ENCODE data around the gene CLASP2. TPM values are rescaled to one million over a fixed set of nuclear protein-coding genes. Genes with fewer than 3 reads are reported as not detected.

The CLASP2 gene
- total RNA-seq, 4 donors from 2014 or later: 38.4 to 53.2 (median 43.1) TPM

DNA sequence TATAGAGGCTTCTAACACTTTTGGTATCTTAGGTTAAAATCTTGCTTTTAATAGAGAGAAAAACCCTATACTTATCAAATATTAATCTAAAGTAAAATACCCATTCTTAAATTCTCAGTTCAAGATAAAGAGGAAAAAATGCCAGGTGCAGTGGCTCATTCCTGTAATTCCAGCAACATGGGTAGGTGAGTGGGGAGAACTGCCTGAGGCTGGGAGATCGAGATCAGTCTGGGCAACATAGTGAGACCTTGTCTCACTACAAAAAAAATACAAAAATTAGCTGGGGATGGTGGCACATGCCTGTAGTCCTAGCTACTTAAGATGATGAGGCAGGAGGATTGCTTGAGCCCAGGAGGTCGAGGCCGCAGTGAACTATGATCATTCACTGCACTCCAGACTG lies 135.8 kb downstream of the CLASP2 start:
- Histone ChIP-seq H3K36me3 (peaks cover 11 to 73% (median 34%) of the 10 kb centered on the region in 4 donors), H3K27ac (replicated peaks in 1 of 4) (no peak overlapping the region), H3K4me1 (no peaks in the 10 kb centered on the region), H3K27me3 (no peaks in the 10 kb centered on the region), H3K4me3 (no peak overlapping the region), H3K9me3 (no peaks in the 10 kb centered on the region)
- TF ChIP-seq EP300 (IDR thresholded peaks at IDR 0.05) (no peak), POLR2AphosphoS5 (IDR thresholded peaks at IDR 0.05) (no peak), POLR2A (IDR thresholded peaks at IDR 0.05; ENCODE audit: low read depth) (no peak)
- TF ChIP-seq, protein P1, sequence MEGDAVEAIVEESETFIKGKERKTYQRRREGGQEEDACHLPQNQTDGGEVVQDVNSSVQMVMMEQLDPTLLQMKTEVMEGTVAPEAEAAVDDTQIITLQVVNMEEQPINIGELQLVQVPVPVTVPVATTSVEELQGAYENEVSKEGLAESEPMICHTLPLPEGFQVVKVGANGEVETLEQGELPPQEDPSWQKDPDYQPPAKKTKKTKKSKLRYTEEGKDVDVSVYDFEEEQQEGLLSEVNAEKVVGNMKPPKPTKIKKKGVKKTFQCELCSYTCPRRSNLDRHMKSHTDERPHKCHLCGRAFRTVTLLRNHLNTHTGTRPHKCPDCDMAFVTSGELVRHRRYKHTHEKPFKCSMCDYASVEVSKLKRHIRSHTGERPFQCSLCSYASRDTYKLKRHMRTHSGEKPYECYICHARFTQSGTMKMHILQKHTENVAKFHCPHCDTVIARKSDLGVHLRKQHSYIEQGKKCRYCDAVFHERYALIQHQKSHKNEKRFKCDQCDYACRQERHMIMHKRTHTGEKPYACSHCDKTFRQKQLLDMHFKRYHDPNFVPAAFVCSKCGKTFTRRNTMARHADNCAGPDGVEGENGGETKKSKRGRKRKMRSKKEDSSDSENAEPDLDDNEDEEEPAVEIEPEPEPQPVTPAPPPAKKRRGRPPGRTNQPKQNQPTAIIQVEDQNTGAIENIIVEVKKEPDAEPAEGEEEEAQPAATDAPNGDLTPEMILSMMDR (IDR thresholded peaks at IDR 0.05): no peak
- 87% methylated on average over 3 of the region's 3 CpGs for WGBS
- DNase-seq (ENCODE audit: extremely low spot score): no peak
- intact Hi-C loops (cut with DNase I): no loop called here

GRCh38 chr3:33581666-33582065 lies 136.4 kb downstream of the CLASP2 start:
- DNase-seq (ENCODE audit: extremely low spot score): no peak
- Histone ChIP-seq H3K4me3 (no peak overlapping the region), H3K27me3 (no peaks in the 10 kb centered on the region), H3K27ac (replicated peaks in 1 of 4) (no peak overlapping the region), H3K36me3 (peaks cover 11 to 71% (median 33%) of the 10 kb centered on the region in 4 donors), H3K4me1 (no peaks in the 10 kb centered on the region), H3K9me3 (no peaks in the 10 kb centered on the region)
- TF ChIP-seq POLR2AphosphoS5 (IDR thresholded peaks at IDR 0.05) (no peak), EP300 (IDR thresholded peaks at IDR 0.05) (no peak), POLR2A (IDR thresholded peaks at IDR 0.05; ENCODE audit: low read depth) (no peak)
- TF ChIP-seq, protein P1 (IDR thresholded peaks at IDR 0.05): no peak
- intact Hi-C loops (cut with DNase I): no loop called here
- WGBS: 88% methylated on average over 10 of the region's 10 CpGs

DNA sequence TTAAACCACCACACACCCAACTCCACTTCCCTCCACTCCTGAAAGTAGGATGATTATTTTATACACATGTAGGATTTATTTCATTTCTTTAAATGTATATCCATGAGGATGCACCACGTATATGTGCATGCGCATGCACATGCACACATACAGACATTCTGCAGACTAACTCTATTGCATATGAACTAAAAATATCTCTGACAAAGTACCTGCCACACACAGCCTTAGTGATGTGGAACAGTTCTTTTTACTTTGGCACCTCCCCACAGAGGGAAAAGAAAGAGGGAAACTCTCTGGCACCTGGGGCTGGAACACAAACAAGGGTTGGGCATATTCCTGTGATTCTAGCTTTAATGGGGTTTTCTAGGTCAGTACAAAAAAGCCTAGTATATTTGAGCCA lies 138.2 kb downstream of the CLASP2 start:
- WGBS: 92% methylated on average over 2 of the region's 2 CpGs

DNA sequence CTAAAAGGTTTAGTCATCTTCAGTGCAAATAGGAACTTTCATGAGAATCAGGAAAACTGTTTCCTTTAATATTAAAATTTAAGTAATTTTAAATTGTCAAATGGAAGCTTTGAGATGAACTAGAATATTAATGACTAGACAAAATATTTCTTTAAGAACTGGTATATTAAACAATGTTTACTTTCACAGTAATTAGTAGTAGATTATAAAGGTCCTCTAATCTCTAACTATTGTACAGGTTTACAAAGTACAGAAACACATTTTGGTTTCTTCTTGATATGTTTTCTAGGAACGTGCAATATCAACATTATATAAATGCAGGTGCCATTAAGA lies 138.9 kb downstream of the CLASP2 start:
- no peaks in the 10 kb centered on the region for H3K9me3 ChIP-seq
- DNase-seq (ENCODE audit: extremely low spot score): no peak
- H3K4me3 ChIP-seq: no peak overlapping the region
- 88% methylated on average over 1 of the region's 1 CpG for WGBS
- TF ChIP-seq, protein P1 (IDR thresholded peaks at IDR 0.05): no peak
- no peak for TF ChIP-seq EP300 (IDR thresholded peaks at IDR 0.05)
- H3K4me1 ChIP-seq: no peaks in the 10 kb centered on the region
- no peak overlapping the region for H3K27ac ChIP-seq (replicated peaks in 1 of 4)
- H3K27me3 ChIP-seq: no peaks in the 10 kb centered on the region
- intact Hi-C loops (cut with DNase I): no loop called here
- H3K36me3 ChIP-seq: peaks cover 16 to 67% (median 25%) of the 10 kb centered on the region in 4 donors

More for the DNA sequence above, 138.2 kb downstream of the CLASP2 start:
- no peak for DNase-seq (ENCODE audit: extremely low spot score)
- Histone ChIP-seq H3K4me1 (no peaks in the 10 kb centered on the region), H3K27ac (replicated peaks in 1 of 4) (no peak overlapping the region), H3K9me3 (no peaks in the 10 kb centered on the region), H3K27me3 (no peaks in the 10 kb centered on the region), H3K4me3 (no peak overlapping the region), H3K36me3 (peaks cover 17 to 73% (median 29%) of the 10 kb centered on the region in 4 donors)
- intact Hi-C loops (cut with DNase I): no loop called here
- TF ChIP-seq, protein P1 (IDR thresholded peaks at IDR 0.05): no peak
- no peak for TF ChIP-seq POLR2A (IDR thresholded peaks at IDR 0.05; ENCODE audit: low read depth)
- no peak for TF ChIP-seq EP300 (IDR thresholded peaks at IDR 0.05)

Data from esophagus muscularis mucosa (tissue), 4 donors.